HG02642 (cell line): Measurements from ENCODE around the gene IRF2.
A peak's percentile ranks its signal among the peaks of the same experiment; 100 is the strongest.

ENCODE experiments used
- ATAC-seq: cut with Tn5 transposase; IDR thresholded peaks from one replicate; pipeline ENCODE4 v1.9.1; 2021; ENCODE audit warnings: mild to moderate bottlenecking; ENCODE audit not compliant: unreplicated experiment, poor library complexity

The IRF2 gene

DNA sequence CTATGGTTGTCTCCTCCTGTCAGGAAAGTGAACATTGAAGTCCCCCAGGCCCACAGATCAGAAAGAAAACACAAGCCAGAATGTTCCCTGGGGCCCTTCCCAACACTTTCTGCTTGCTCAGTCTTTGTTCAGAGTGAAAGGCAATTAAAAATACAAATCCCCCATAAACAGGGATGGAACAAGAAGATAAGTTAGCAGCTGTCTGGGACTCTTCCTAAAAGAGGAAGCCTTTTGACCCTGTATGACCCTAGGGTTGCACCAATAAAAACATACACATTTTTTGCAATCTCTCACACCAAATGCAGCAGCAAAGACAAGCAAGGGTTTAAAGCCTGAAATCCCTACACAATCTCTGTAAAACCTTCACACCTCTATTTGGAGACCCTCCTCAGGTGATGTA lies 22.6 kb downstream of the IRF2 start:
- no peak for ATAC-seq

DNA sequence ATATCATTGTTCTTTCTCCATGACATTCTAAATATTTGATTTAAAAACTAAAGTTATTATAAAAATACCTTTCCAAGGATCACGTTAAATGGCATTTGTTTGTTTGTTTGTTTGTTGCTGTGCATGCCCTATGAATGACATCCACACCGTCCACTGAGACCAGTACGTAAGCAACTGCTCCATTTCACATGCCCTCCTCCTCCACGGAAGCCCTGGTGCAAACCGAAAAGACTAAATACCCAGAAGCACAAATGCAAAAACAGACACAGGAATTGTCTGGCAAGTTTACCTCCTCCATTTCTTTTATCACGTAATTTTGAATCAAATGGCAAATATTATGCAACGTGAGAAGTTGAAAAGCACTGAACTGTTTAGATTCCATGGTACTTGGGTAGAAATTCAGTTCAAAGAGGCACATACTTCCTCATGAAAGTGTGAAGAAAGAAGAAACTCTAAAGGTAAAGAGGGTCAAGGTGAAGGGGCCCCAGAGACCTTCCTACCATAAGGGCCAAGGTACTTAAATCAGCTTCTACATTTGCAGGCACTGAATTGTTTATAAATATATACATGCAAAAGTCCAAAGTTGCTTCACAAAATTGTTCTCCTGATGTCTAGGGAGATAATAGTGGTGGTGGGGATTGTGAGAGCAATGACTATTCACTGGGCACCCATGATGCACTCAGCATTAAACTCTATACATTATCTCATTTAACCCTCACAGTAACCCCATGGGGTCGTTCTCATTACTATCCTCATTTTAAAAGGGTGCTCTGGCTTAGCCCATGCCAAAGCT lies 23.4 kb downstream of the IRF2 start:
- no peak for ATAC-seq

DNA sequence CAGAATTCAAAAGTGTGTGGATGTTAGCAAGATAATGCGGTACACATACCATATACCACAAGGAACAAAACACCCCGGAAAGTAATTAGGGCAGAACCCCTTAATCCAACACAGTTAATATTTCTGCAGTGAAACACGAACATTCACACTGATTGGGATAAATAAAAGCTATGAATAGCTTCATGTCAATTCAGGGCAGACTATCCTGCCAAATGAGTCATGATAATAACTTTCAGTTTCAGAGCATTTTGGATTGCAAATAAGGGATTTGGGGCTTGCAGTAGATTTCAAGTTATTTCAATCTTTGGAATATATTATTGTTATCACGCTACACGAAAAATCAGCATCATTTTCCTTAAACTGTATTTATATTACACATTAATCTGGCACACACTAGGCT lies 24.3 kb downstream of the IRF2 start:
- ATAC-seq = no peak

DNA sequence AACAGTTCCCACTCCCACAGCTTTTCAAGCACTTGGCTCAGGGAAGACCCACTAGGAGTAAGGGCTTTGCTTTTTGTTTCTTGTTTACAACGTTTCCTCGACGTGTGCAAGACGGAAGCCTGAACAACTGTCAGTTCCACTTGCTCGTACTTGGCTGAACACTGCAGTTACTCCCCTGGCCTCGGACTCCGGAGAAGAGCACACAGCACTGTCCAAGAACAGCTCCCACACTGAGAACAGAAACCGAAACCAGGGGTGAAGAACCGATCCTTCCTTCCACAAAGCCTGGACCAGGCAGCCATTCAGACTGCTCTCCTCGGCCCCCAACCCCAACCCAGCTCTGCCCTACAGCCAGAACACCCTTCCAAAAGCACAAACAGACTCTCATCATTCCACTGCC lies 25.5 kb downstream of the IRF2 start:
- no peak for ATAC-seq

DNA sequence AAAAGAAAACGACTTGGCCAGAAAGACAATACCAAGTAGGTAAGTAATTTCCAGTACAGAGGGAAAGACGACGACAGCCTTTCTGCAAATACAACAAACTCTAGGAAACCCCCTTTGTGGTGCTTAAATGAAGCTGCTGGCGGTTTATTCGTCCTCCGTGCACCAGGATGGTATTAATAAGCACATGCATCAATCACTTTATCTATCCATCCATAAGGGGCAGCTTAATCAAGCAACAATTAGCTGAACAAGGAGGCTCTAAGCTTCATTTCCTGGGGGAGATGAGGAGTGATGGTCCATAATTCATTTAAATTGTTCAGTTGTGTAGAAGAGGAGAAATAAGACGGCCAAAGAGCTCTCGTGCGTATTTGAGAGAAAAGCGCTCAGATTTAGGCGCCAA lies 26.2 kb downstream of the IRF2 start:
- ATAC-seq = no peak

DNA sequence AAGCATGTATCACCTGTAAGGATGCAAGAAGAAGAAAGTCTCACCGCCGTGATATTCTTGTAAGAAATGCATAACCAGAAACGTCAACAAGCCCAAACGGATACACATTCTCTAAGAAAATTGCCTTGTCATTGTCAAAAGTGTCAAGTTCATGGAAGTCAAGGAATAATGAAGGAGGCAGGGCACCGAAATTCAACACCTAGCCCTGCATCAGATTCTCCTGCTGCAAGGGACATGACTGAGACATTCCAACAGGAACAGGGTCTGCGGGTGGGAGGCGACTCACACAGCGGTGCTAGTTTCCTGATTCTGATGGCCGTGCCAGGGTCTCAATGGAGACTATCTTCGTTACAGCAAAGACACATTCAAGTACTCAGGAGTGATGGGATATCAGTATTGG lies 26.7 kb downstream of the IRF2 start:
- no peak for ATAC-seq

DNA sequence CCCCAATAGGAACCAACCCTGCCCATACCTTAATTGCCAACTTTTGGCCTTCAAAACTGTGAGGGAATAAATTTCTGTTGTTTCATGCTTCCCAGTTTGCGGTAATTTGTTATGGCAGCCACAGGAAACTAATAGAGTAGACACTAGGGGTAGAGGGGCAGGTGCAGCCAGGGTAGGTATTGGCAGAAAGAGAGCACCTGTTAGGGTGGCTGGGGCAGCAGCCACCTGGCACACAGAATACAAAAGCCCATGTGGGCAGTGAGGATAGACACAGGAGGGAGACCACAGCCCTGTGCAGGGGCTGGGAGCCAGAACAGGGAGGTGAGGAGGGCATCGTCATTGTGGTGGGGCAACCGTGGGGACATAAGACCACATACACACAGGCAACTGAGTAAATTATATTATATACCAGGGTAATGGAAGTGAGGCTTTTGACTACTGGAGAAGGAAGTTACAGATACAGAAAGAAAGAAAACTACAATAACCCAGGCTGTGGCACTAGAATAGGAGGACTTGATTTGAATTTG lies 28.2 kb downstream of the IRF2 start:
- no peak for ATAC-seq

DNA sequence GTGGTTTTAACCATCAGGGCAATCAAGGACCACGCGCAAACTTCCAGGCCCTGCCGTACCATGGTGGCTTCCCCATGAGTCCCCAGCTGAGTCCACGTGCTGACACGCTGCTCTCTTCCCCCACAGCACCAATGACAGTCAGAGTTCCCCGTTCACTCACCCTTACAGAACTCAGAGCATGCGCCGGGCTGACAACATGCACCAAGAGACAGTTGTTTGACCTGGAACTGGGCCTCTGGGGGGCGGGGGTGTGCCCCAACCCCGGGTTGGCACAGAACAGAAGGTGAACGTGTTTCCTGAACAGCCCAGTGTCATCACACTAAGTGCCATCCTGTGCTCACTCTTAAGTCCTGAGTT lies 29.4 kb downstream of the IRF2 start:
- ATAC-seq = peak; percentile 72

DNA sequence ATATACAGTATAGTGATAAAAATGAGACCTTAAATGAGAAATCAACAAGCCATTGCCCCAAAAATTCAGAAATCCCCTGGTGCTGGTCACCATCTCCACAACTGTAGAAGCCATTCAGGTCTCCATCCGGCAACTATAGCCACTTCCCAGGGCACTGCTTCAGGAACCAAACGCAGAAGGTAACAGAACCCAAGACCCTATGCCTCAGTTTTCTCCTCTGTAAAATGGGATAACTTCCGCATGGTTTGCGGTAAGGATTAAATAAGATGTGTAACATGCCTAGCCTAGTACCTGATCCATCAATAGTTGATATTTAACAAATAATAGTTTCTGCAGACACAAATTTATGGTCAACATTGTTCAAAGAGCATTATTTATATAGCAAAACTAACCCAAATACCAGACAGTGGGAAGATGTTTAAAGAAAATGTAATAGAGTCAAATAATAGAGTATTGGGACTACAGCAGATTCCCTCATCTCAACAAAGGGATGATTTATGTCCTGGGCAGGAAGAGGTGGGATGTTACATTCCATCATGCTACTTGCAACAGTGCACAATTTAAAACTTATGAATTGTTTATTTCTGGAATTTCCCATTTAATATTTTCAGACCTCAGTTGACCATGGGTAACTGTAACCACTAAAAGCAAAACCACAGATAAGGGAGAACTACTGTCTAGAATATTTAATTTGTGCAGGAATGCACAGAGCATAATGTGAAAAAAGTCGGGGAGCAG lies 30.0 kb downstream of the IRF2 start:
- no peak for ATAC-seq

DNA sequence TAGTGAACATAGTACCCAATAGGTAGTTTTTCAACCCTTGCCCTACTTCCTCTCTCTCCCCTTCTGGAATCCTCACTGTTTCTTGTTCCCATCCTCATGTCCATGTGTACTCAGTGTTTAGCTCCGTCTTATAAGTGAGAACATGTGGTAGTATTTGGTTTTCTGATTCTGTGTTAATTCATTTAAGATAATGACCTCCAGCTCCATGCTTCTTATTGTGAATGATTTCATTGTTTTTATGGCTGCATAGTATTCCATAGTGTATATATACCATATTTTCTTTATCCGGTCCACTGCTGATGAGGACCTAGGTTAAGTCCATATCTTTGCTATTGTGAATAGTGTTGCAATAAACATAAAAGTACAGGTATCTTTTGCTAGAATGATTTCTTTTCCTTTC lies 31.0 kb downstream of the IRF2 start:
- ATAC-seq = no peak

DNA sequence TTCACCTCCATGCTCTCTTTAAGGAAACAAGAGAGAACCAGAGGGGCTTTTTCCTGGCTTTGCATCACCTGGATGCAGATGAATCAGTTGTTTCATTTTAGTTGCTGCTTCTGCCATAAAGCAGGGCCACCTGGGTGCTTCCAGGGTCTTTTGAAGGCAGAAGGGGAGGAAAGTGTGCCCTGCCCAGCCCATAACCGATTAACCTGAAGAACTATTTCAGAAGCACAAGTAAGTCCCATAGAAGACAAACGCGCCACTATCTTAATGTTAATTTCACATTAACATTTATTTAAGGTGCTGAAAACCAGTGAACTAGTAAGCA lies 32.1 kb downstream of the IRF2 start:
- no peak for ATAC-seq

DNA sequence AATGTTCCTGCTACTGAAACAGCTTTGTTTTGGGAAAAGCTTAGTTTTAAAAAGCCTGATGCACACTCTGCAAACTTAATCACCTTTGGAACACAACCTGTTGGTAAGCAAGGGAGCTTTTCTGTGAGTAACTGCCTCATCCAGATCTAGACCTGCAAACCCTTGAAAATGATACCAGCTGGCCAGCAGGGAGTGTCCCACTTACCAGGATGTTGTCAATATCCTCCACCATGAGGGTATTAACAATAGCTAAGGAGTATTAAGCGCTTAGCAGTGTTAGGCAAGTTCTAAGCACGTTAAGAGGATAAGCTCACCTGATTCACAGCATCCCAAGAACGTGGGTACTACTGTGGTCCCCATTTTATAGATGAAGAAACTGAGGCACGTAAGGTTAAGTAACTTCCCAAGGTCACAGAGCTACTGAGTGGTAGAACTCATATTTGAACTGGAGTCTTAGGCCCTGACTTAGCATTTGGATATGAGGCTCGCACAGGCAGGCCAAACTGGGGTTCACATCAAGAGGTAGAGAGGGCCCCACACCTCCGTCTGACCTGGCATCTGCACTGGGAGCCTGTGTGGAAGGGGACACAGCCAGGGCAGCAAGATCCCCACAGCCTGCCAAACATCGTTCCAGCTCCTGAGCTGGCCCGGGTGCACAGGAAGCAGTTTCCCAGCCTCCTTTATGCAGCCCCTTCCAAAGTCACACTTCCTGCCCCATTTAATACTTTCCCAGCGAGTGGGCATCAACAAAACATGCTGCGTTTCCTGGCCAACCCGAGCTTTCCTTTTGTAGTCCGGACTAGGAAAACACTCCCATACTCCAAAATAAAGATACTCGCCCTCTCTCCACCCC lies 32.7 kb downstream of the IRF2 start:
- no peak for ATAC-seq

DNA sequence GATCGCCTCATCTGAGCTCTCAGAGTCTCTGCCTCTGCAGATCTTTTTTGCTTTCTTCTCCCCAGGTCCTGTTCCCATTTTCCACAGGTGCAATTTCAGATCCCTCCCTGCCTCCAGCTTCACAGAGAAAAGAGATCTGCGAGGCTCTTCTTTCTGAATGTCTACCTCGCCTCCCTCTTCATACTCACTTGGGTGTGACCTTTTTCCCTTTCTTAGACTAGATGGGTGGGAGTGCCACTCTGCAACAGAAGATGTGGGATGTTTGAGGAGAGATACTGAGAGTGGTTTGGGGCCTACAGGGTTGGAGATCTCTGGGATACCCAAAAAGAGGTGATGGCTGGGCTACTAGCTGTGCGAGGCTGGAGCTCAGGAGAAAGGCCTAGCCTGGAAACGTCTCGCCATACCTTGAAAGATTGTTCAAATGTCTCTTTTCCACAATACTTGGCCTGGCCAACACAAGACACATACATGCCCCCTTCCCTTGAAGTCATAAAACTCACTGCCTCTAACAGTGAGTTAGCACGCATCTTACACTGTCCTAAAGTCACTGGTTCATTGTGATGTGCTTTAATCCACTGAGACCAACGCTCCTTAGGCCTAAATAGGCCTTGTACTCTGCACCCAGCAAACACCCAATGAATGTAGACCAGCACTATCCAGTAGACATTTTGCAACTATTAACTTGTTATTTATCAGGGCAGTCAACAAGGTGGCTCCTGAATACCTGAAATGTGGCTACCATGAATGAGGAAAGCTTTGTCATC lies 33.6 kb downstream of the IRF2 start:
- ATAC-seq = no peak

DNA sequence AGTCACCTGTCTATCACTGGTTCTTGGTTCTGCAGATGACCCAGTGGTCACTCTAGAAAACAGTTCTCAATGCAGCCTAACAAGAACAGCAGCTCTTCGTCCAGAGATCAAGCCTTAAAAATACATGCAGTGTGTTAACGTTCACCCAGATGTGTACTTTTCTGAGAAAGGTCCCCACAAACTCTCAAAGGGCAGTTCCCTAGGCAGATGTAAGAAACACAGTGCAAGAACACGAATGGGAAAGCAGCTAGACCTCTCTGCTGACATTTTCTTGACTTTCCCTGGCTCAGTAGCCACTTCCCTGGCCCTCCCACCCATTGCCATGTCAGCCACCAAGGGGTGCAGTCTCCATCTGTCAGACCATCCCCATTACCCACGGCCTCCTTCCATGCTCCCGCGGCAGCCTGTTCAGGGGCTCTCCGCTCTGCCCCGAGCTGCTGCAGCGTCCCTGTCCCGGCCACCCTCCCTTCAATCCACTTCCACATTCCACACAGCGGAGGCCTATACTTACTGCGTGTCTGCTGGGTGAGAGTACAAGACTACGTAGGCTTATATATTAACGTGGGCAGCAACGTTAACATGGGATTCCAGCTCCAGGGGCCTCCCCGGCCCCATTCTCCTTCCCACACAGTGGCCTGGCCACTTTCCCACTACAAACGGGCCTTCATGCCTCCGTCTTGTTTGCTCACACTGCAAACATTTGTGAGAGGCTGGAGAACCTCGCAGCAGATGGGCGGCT lies 34.3 kb downstream of the IRF2 start:
- no peak for ATAC-seq

DNA sequence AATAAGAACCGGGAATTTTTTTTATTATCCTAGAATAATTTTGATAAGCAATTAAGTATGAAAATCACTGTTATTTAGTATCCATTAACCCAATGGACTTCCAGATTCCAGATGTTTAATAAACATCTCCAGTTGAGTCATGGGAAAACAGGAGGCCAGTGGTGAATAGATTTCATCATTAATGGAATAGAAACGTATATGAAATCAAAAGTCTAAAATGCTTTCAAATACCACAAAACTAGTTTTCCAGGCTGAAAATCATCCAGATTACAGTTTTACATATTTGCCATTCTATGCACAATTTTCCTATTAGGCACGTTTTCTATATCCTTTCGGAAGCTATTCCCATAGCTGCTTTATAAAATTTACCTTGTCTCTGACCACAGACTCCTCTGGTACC lies 35.0 kb downstream of the IRF2 start:
- no peak for ATAC-seq

DNA sequence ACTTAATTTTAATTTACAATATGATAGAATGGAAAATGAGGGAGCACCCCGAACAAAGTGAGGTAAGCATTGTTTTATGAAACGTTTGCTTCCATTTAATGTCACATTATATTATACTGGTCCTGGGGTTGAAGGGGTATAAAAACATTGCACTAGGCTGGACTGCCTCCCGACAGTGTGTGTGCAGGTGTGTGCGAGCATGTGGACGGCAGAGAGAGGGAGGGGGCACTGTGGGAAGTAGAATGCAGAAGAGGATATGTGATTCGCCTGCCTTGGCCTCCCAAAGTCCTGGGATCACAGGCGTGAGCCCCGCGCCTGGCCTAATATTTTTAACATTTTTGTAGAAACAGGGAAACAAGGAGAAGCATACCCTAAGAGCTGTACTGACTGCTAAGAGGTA lies 36.0 kb downstream of the IRF2 start:
- ATAC-seq = no peak

DNA sequence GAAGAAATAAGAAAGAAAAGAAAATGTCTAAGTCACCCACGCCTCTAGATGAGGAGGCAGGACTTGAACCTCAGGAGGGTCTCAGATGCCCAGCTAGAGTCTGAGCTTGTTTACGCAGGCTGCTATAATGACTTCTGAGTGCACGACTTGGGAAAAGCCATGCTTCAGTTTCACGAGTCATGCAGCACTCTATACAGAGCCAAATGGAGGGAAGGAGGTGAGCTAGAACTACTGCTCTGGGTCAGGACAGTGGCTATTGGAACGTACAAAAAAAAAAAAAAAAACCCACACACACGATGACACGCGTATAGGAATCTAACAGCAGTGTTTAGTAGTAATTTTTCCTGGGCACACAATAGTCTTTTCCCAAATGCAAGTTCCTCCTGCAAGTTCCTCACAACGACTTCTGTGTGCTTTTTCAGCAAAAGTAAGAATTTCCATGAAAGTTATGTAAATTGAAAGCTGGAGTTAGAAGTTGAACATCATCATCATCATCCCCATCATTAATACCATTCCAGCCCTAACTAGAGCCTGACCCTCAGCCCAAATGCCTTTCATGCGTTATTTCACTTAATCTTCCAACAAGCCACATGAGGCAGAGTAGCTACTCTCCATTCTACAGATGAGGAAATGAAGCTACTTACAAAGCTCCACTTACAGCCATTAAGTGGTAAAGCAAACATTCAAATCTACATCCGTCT lies 36.6 kb downstream of the IRF2 start:
- no peak for ATAC-seq

DNA sequence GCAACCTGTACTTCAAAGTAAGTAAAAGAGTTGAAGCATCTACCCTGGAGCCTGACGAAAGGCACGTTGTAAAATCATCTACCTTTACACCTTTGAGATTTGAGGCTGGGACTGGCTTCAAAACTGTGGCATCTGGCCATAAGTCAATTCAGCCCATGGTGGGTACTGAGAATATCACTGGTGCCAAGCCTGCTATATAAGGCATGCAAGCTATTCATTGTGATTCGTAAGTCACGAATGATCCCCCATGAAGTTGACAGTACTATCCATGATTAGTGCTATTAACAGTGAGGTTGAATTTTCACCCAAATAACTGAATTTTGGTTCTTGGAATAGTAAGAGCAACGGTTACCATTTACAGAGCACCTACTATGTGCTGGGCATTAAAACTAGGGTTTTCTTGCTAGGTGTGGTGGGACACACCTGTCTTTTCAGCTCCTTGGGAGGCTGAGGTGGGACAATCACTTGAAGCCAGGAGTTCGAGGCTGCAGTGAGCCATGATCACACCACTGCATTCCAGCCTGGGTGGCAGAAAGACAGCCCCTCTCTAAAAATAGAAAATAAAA lies 39.8 kb downstream of the IRF2 start:
- ATAC-seq = no peak

DNA sequence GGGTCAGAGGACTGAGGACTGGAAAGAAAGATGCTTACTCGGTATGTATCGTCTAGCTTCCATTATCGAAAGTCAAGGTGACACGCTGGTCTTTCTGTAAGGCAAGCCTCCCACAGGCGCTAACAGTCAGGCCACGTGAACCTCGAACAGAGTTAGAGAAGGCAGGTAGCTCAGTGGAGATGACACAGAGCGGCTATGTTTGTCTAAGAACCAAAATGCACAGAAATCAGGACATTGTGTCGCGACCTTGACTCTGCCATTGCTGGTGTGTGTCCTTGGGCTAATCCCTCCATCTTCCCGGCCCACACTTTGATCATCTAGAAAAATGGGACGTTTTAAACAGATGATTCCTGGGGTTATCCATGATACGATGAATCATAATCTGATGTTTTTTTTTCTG lies 40.3 kb downstream of the IRF2 start:
- no peak for ATAC-seq
